Measurements from ENCODE around the gene TTLL1. TPM values are rescaled to one million over a fixed set of nuclear protein-coding genes. Genes with fewer than 3 reads are reported as not detected.

TTLL1 gene
- total RNA-seq, 2 donors from 2014 or later: 4.4 to 5.2 TPM

DNA sequence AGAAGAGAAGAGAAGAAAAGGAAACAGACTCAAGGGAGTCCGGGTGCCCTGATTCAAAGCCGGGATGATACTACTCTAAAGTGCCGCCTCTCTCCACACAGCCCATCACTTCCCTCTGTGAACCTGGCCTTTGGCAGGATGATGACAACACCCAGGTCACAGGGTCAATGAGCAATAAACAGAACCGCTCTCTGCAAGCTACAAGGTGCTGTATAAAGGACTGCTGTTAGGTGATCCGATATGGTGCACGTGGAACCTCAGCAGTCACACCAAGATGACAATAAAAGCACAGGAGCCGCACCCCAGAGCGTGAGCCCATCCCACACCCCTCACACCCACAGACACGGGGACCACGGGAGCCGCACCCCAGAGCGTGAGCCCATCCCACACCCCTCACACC lies 10.7 kb downstream of the TTLL1 start:
- H3K27ac ChIP-seq: no peak overlapping the region
- no peaks in the 10 kb centered on the region for H3K9me3 ChIP-seq
- DNase-seq (ENCODE audit: low spot score): no peak
- no peaks in the 10 kb centered on the region for H3K36me3 ChIP-seq
- H3K4me1 ChIP-seq: no peaks in the 10 kb centered on the region
- TF ChIP-seq, protein P1, sequence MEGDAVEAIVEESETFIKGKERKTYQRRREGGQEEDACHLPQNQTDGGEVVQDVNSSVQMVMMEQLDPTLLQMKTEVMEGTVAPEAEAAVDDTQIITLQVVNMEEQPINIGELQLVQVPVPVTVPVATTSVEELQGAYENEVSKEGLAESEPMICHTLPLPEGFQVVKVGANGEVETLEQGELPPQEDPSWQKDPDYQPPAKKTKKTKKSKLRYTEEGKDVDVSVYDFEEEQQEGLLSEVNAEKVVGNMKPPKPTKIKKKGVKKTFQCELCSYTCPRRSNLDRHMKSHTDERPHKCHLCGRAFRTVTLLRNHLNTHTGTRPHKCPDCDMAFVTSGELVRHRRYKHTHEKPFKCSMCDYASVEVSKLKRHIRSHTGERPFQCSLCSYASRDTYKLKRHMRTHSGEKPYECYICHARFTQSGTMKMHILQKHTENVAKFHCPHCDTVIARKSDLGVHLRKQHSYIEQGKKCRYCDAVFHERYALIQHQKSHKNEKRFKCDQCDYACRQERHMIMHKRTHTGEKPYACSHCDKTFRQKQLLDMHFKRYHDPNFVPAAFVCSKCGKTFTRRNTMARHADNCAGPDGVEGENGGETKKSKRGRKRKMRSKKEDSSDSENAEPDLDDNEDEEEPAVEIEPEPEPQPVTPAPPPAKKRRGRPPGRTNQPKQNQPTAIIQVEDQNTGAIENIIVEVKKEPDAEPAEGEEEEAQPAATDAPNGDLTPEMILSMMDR (IDR thresholded peaks at IDR 0.05): no peak
- no peaks in the 10 kb centered on the region for H3K27me3 ChIP-seq
- H3K4me3 ChIP-seq: no peak overlapping the region

GRCh38 chr22:43077121-43077877 lies 11.9 kb downstream of the TTLL1 start:
- H3K36me3 ChIP-seq: no peaks in the 10 kb centered on the region
- H3K27me3 ChIP-seq: no peaks in the 10 kb centered on the region
- H3K4me3 ChIP-seq: no peak overlapping the region
- no peaks in the 10 kb centered on the region for H3K4me1 ChIP-seq
- TF ChIP-seq, protein P1 (IDR thresholded peaks at IDR 0.05): no peak
- peak overlapping the region in 1 of 2 donors; percentile 33 for H3K27ac ChIP-seq
- no peaks in the 10 kb centered on the region for H3K9me3 ChIP-seq
- no peak for DNase-seq (ENCODE audit: low spot score)

GRCh38 chr22:43066844-43067385 lies 22.3 kb downstream of the TTLL1 start:
- TF ChIP-seq, protein P1 (IDR thresholded peaks at IDR 0.05): no peak
- H3K4me3 ChIP-seq: no peak overlapping the region
- H3K36me3 ChIP-seq: peaks cover 4% of the 10 kb centered on the region
- no peaks in the 10 kb centered on the region for H3K4me1 ChIP-seq
- DNase-seq (ENCODE audit: low spot score): no peak
- no peaks in the 10 kb centered on the region for H3K27me3 ChIP-seq
- no peak overlapping the region for H3K27ac ChIP-seq
- no peaks in the 10 kb centered on the region for H3K9me3 ChIP-seq

DNA sequence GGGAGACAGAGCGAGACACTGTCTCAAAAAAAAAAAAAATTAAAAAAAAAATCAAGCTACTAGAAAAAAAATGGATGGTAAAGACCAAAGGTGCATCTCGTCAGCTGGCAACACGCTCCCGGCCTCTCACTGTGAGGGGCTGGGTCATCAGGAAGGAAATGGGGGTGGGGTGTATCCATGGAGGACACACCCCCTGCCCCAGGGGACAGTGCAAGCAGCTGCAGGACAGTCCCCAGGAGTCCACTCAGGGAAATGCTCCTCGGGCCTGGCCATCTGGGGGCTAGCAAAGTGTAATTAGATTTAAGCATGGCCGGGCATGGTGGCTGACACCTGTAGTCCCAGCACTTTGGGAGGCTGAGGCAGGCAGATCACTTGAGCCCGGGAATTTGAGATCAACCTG lies 23.1 kb downstream of the TTLL1 start:
- Histone ChIP-seq H3K27ac (no peak overlapping the region), H3K4me3 (no peak overlapping the region), H3K27me3 (no peaks in the 10 kb centered on the region), H3K4me1 (no peaks in the 10 kb centered on the region), H3K9me3 (no peaks in the 10 kb centered on the region), H3K36me3 (peaks cover 10% of the 10 kb centered on the region)
- TF ChIP-seq, protein P1 (IDR thresholded peaks at IDR 0.05): no peak
- no peak for DNase-seq (ENCODE audit: low spot score)

- Histone ChIP-seq H3K36me3 (peaks cover 10% of the 10 kb centered on the region), H3K4me1 (no peaks in the 10 kb centered on the region), H3K4me3 (no peak overlapping the region), H3K27ac (no peak overlapping the region), H3K9me3 (no peaks in the 10 kb centered on the region), H3K27me3 (no peaks in the 10 kb centered on the region)
- DNase-seq (ENCODE audit: low spot score): no peak
- TF ChIP-seq, protein P1 (IDR thresholded peaks at IDR 0.05): peak; percentile 16 to 62
Observed at GRCh38 chr22:43060183-43060582, 29.0 kb downstream of the TTLL1 start.

Data from right atrium auricular region (tissue), 2 donors.